Neural progenitor cell (in vitro differentiated cells): ENCODE data around the gene CDH19. TPM values are rescaled to one million over a fixed set of nuclear protein-coding genes. Genes with fewer than 3 reads are reported as not detected.

ENCODE experiments used
- DNase-seq: peaks from one replicate; pipeline ENCODE4 v3.0.0-alpha.2; 2016; ENCODE audit warnings: low spot score
- H2AFZ ChIP-seq: fragments of 200-600 bp; sonication (generic); replicated peaks from 2 replicates; pipeline ENCODE4 v1.6.1; 2016; ENCODE audit warnings: antibody characterized with exemption
- H3F3A ChIP-seq: fragments of 200-600 bp; sonication (generic); 2 replicates; pipeline ENCODE4 v1.6.1; 2016; ENCODE audit warnings: antibody characterized with exemption, low read depth
- H3K27ac ChIP-seq: fragments of 200-600 bp; sonication (generic); 2 replicates; pipeline ENCODE4 v1.5.1; 2016; ENCODE audit warnings: mild to moderate bottlenecking
- H3K27me3 ChIP-seq: fragments of 200-600 bp; sonication (generic); 2 replicates; pipeline ENCODE4 v1.6.1; 2016; ENCODE audit warnings: mild to moderate bottlenecking, moderate library complexity
- H3K36me3 ChIP-seq: fragments of 200-600 bp; sonication (generic); 2 replicates; pipeline ENCODE4 v1.5.1; 2016
- H3K4me1 ChIP-seq: fragments of 200-600 bp; sonication (generic); 2 replicates; pipeline ENCODE4 v1.6.1; 2016; ENCODE audit warnings: mixed run types
- H3K4me2 ChIP-seq: fragments of 200-600 bp; sonication (generic); 2 replicates; pipeline ENCODE4 v1.6.1; 2016
- H3K4me3 ChIP-seq: fragments of 200-600 bp; sonication (generic); 2 replicates; pipeline ENCODE4 v1.5.1; 2016
- H3K79me2 ChIP-seq: fragments of 200-600 bp; sonication (generic); 2 replicates; pipeline ENCODE4 v1.6.1; 2016; ENCODE audit warnings: low read depth
- H3K9ac ChIP-seq: fragments of 200-600 bp; sonication (generic); 2 replicates; pipeline ENCODE4 v1.6.1; 2016
- H3K9me3 ChIP-seq: fragments of 200-600 bp; sonication (generic); 2 replicates; pipeline ENCODE4 v1.5.1; 2016; ENCODE audit warnings: low read depth
- H4K20me1 ChIP-seq: fragments of 200-600 bp; sonication (generic); 2 replicates; pipeline ENCODE4 v1.6.1; 2016; ENCODE audit warnings: low read depth
- H3K27ac Mint-ChIP-seq: 3 replicates; pipeline ENCODE4 v1.8.0; 2021; ENCODE audit warnings: mixed read lengths
- H3K27me3 Mint-ChIP-seq: 2 replicates; pipeline ENCODE4 v1.8.0; 2022; ENCODE audit warnings: low read depth, mild to moderate bottlenecking, inconsistent platforms, moderate library complexity, mixed read lengths; ENCODE audit not compliant: insufficient read depth
- H3K36me3 Mint-ChIP-seq: 3 replicates; pipeline ENCODE4 v1.8.0; 2021; ENCODE audit warnings: mixed read lengths
- H3K4me1 Mint-ChIP-seq: 3 replicates; pipeline ENCODE4 v1.8.0; 2021; ENCODE audit warnings: mixed read lengths
- H3K4me3 Mint-ChIP-seq: 3 replicates; pipeline ENCODE4 v1.8.0; 2021; ENCODE audit warnings: mild to moderate bottlenecking, moderate library complexity, mixed read lengths
- H3K9me3 Mint-ChIP-seq: 3 replicates; pipeline ENCODE4 v1.8.0; 2020; ENCODE audit warnings: mixed read lengths
- EZH2 ChIP-seq: fragments of 200-600 bp; sonication (generic); IDR thresholded peaks from 2 replicates; pipeline ENCODE4 v1.6.1; 2017; ENCODE audit warnings: antibody characterized with exemption, mild to moderate bottlenecking, moderate library complexity
- EZH2phosphoT487 ChIP-seq: fragments of 200-600 bp; sonication (generic); IDR thresholded peaks from 2 replicates; pipeline ENCODE4 v1.6.1; 2017; ENCODE audit warnings: antibody characterized with exemption
- total RNA-seq: library from RNA; depleted of rRNA; stranded (reverse); fragments of >200 nt; gene quantifications from 2 replicates; pipeline ENCODE4 v1.2.3, GENCODE V29; 2015; ENCODE audit warnings: low replicate concordance
- TF ChIP-seq, protein P1 (sequence below): fragments of 200-600 bp; sonication (generic); IDR thresholded peaks from 2 replicates; pipeline ENCODE4 v1.5.1; 2017; ENCODE audit warnings: antibody characterized with exemption, mild to moderate bottlenecking

Gene CDH19
- total RNA-seq, 1 donor from 2014 or later: not detected

DNA sequence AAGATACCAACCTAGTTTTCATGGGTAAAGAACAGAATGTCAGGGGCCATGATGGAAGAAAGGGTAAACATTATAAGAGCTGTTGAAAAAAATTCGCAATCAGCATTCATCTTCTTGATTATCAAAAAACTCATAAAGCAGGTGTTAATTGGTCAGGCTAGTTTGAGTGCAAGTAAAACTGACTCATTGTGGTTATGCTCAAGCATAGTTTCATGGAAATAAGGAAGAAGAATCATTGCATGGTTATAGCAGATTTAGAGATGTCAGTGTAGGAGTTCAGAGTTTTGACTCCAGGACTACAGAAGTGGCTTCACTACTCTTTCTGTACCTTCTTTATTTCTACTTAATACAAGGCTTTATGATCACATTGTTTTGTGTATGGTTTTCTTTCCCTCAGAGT is 26.9 kb upstream of the CDH19 start:
- H3K9me3 Mint-ChIP-seq: no peaks in the 10 kb centered on the region
- H3K9ac ChIP-seq: no peak overlapping the region
- no peaks in the 10 kb centered on the region for H3K4me1 ChIP-seq
- H3K4me1 Mint-ChIP-seq: no peaks in the 10 kb centered on the region
- H3K4me3 Mint-ChIP-seq: no peak overlapping the region
- no peak overlapping the region for H3K27ac ChIP-seq
- H3K36me3 Mint-ChIP-seq: no peaks in the 10 kb centered on the region
- no peak overlapping the region for H3K4me3 ChIP-seq
- H3K4me2 ChIP-seq: no peak overlapping the region
- no peak for DNase-seq
- no peak overlapping the region for H3K27ac Mint-ChIP-seq
- H4K20me1 ChIP-seq: no peaks in the 10 kb centered on the region
- H3K27me3 Mint-ChIP-seq: no peaks in the 10 kb centered on the region
- no peaks in the 10 kb centered on the region for H3K9me3 ChIP-seq
- no peaks in the 10 kb centered on the region for H3F3A ChIP-seq
- H2AFZ ChIP-seq: no peak overlapping the region
- no peaks in the 10 kb centered on the region for H3K36me3 ChIP-seq
- H3K27me3 ChIP-seq: no peaks in the 10 kb centered on the region
- TF ChIP-seq, protein P1, sequence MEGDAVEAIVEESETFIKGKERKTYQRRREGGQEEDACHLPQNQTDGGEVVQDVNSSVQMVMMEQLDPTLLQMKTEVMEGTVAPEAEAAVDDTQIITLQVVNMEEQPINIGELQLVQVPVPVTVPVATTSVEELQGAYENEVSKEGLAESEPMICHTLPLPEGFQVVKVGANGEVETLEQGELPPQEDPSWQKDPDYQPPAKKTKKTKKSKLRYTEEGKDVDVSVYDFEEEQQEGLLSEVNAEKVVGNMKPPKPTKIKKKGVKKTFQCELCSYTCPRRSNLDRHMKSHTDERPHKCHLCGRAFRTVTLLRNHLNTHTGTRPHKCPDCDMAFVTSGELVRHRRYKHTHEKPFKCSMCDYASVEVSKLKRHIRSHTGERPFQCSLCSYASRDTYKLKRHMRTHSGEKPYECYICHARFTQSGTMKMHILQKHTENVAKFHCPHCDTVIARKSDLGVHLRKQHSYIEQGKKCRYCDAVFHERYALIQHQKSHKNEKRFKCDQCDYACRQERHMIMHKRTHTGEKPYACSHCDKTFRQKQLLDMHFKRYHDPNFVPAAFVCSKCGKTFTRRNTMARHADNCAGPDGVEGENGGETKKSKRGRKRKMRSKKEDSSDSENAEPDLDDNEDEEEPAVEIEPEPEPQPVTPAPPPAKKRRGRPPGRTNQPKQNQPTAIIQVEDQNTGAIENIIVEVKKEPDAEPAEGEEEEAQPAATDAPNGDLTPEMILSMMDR: no peak
- no peak for TF ChIP-seq EZH2
- no peak for TF ChIP-seq EZH2phosphoT487
- H3K79me2 ChIP-seq: no peaks in the 10 kb centered on the region

DNA sequence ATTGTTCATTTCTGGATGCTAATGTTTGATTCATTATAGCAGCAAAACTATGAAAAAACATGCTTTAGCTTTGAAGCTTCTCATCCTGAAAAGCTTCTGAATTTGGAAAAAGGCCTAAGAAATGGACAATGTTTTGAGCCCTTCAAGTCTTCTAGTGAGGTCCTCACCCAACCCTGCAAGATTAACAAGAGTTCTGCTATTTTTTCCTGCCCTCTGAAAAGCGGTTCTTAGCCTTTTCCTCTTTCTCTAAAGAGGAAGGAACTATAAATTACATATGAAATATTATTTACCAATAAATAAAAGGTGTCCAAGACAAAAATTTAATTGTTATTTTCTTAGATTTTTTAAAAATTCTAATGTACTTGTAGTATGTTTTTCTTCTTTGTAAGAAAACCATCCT is 19.9 kb upstream of the CDH19 start:
- Mint-ChIP-seq H3K27ac (no peak overlapping the region), H3K4me1 (peaks cover 2% of the 10 kb centered on the region), H3K27me3 (no peaks in the 10 kb centered on the region), H3K4me3 (no peak overlapping the region), H3K9me3 (peaks cover 2% of the 10 kb centered on the region), H3K36me3 (no peaks in the 10 kb centered on the region)
- Histone ChIP-seq H3K36me3 (no peaks in the 10 kb centered on the region), H2AFZ (no peak overlapping the region), H3K27ac (no peak overlapping the region), H3K4me2 (no peak overlapping the region), H3K4me1 (peaks cover 6% of the 10 kb centered on the region), H3K4me3 (no peak overlapping the region), H3K79me2 (no peaks in the 10 kb centered on the region), H3K9me3 (peaks cover 5% of the 10 kb centered on the region), H3K9ac (no peak overlapping the region), H4K20me1 (no peaks in the 10 kb centered on the region), H3K27me3 (no peaks in the 10 kb centered on the region), H3F3A (peaks cover 4% of the 10 kb centered on the region)
- no peak for DNase-seq
- TF ChIP-seq EZH2phosphoT487 (no peak), EZH2 (no peak)
- TF ChIP-seq, protein P1: no peak

DNA sequence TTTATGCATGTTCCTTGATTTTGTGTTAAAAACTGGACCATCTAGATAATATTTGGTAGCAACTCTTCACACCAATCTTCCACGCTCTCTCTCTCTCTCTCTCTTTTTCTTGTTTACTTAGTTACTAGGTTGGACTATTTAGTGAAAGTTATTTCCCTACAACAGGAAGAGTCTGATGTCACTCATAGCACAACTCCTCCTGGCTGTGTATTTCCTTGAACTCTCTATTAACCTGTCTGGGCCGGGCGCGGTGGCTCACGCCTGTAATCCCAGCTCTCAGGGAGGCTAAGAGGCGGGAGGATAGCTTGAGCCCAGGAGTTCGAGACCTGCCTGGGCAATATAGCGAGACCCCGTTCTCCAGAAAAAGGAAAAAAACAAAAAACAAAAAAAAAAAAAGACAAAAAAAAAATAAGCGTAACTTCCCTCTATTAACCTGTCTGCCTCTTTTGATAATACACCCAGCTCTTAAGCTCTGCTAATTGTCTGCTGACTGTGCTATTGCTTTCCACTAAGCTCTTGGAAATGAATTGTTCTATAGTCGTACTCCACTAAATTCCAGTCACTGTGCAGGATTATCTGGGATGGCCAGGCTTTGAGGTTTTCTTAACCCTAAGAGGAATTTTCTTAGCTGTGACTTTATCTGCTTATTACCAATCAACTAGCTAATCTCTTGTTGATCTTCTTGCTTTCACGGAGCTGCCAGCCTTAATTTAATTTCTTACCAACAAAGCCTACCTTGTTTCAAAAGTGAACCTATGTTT is 18.1 kb upstream of the CDH19 start:
- Mint-ChIP-seq H3K4me1 (peaks cover 2% of the 10 kb centered on the region), H3K9me3 (peaks cover 2% of the 10 kb centered on the region), H3K36me3 (no peaks in the 10 kb centered on the region), H3K27ac (no peak overlapping the region), H3K4me3 (no peak overlapping the region), H3K27me3 (no peaks in the 10 kb centered on the region)
- Histone ChIP-seq H3K27ac (no peak overlapping the region), H3K36me3 (no peaks in the 10 kb centered on the region), H3K4me3 (no peak overlapping the region), H3K9ac (no peak overlapping the region), H3K4me1 (peaks cover 6% of the 10 kb centered on the region), H3F3A (peaks cover 4% of the 10 kb centered on the region), H3K4me2 (no peak overlapping the region), H3K79me2 (no peaks in the 10 kb centered on the region), H3K27me3 (no peaks in the 10 kb centered on the region), H3K9me3 (peaks cover 5% of the 10 kb centered on the region), H2AFZ (no peak overlapping the region), H4K20me1 (no peaks in the 10 kb centered on the region)
- DNase-seq: peak; percentile 61
- peak; percentile 52 for TF ChIP-seq EZH2phosphoT487
- TF ChIP-seq, protein P1: no peak
